HCT116 (cell line): ENCODE results near the gene HNRNPA2B1. TPM values are rescaled to one million over a fixed set of nuclear protein-coding genes. Genes with fewer than 3 reads are reported as not detected.

Experiments used
- ATAC-seq: fragments of 200-7000 bp; cut with Tn5 transposase; 2 replicates; pipeline ENCODE4 v1.9.1; 2020; ENCODE audit warnings: mild to moderate bottlenecking, moderate library complexity
- BruUV-seq: library from RNA; stranded (reverse); fragments of 400-500 nt; replicated peaks from 2 replicates; lab custom pipeline; 2021; lab: Mats Ljungman, UMichigan
- CTCF ChIA-PET: fragments of 300-600 bp; sonication (Branson Sonifier 250); formaldehyde crosslinking; loops from one replicate; lab custom pipeline; 2021; ENCODE audit warnings: antibody characterized with exemption; lab: Charles Lee
- POLR2A ChIA-PET: fragments of 300-600, 350-600 bp; sonication (Branson Sonifier 250); formaldehyde crosslinking; loops from one replicate; lab custom pipeline; 2021; ENCODE audit warnings: antibody characterized with exemption; lab: Charles Lee
- RAD21 ChIA-PET, 2 experiments: fragments of 300-600 bp; sonication (Branson Sonifier 250); formaldehyde crosslinking; loops; one replicate each; lab custom pipeline; 2023; ENCODE audit warnings: low total read pairs in 2 of 2; ENCODE audit not compliant: uncharacterized antibody in 2 of 2, unreplicated experiment in 2 of 2, low non-redundant PET in 1 of 2; lab: Charles Lee
- DNase-seq: peaks from one replicate; pipeline ENCODE4 v3.0.0-alpha.2; 2010; ENCODE audit warnings: low read depth, low spot score
- H2AFZ ChIP-seq: fragments of 200-600 bp; shearing (Covaris generic), sonication (generic); 2 replicates; pipeline ENCODE4 v1.6.1; 2017; ENCODE audit warnings: low read depth, mixed run types, mixed read lengths, antibody characterized with exemption, low read length; ENCODE audit not compliant: poor library complexity, severe bottlenecking
- H3K27ac ChIP-seq: 2 replicates; pipeline ENCODE4 v1.5.1; 2012; ENCODE audit warnings: low read depth, low read length
- H3K27me3 ChIP-seq: fragments of 200-600 bp; sonication (generic); 2 replicates; pipeline ENCODE4 v1.6.1; 2016; ENCODE audit warnings: mixed run types, low read length, mixed read lengths; ENCODE audit not compliant: insufficient read depth
- H3K36me3 ChIP-seq, 2 experiments: fragments of 200-500 bp in 1 of 2; fragments of 200-600 bp in 1 of 2; sonication (Bioruptor generic) in 1 of 2; sonication (generic) in 1 of 2; 2 replicates each; pipeline versions ENCODE4 v1.5.1 to v1.6.1; 2014 to 2016; ENCODE audit warnings: low read length in 2 of 2, inconsistent platforms in 1 of 2, mixed read lengths in 1 of 2, mixed run types in 1 of 2; ENCODE audit not compliant: insufficient read depth in 2 of 2, control insufficient read depth in 1 of 2
- H3K4me1 ChIP-seq, 2 experiments: fragments of 200-600 bp in 1 of 2; sonication (generic) in 1 of 2; 2 replicates each; pipeline versions ENCODE4 v1.5.1 to v1.6.1; 2012 to 2017; ENCODE audit warnings: low read length in 2 of 2, inconsistent platforms in 1 of 2, mild to moderate bottlenecking in 1 of 2, mixed read lengths in 1 of 2, mixed run types in 1 of 2, moderate library complexity in 1 of 2; ENCODE audit not compliant: insufficient read depth in 2 of 2, control insufficient read depth in 1 of 2
- H3K4me2 ChIP-seq: fragments of 200-600 bp; sonication (generic); 2 replicates; pipeline ENCODE4 v1.6.1; 2017; ENCODE audit warnings: mixed run types, low read length, mixed read lengths
- H3K4me3 ChIP-seq, 2 experiments: fragments of 200-600 bp in 1 of 2; sonication (generic) in 1 of 2; replicated peaks in 1 of 2; 2 replicates each; pipeline ENCODE4 v1.5.1; 2011 to 2016; ENCODE audit warnings: low read length in 2 of 2, control low read depth in 1 of 2, low read depth in 1 of 2, mild to moderate bottlenecking in 1 of 2, mixed read lengths in 1 of 2, mixed run types in 1 of 2
- H3K79me2 ChIP-seq: fragments of 200-600 bp; sonication (generic); 2 replicates; pipeline ENCODE4 v1.6.1; 2017; ENCODE audit warnings: mild to moderate bottlenecking, mixed run types, low read length, moderate library complexity, mixed read lengths; ENCODE audit not compliant: insufficient read depth
- H3K9ac ChIP-seq: fragments of 200-600 bp; sonication (generic); 2 replicates; pipeline ENCODE4 v1.6.1; 2016; ENCODE audit warnings: low read length, mixed read lengths
- H3K9me2 ChIP-seq: fragments of 200-600 bp; sonication (generic), shearing (Covaris generic); 2 replicates; pipeline ENCODE4 v1.6.1; 2017; ENCODE audit warnings: mixed run types, mild to moderate bottlenecking, moderate library complexity; ENCODE audit not compliant: insufficient read depth
- H3K9me3 ChIP-seq, 2 experiments: fragments of 200-500 bp in 1 of 2; fragments of 200-600 bp in 1 of 2; sonication (Bioruptor generic) in 1 of 2; sonication (generic) in 1 of 2; 2 replicates each; pipeline ENCODE4 v1.6.1; 2014 to 2017; ENCODE audit warnings: low read length in 2 of 2, mixed read lengths in 2 of 2, inconsistent platforms in 1 of 2, low read depth in 1 of 2, mild to moderate bottlenecking in 1 of 2, mixed run types in 1 of 2, moderate library complexity in 1 of 2; ENCODE audit not compliant: control insufficient read depth in 1 of 2, insufficient read depth in 1 of 2
- H4K20me1 ChIP-seq: fragments of 200-600 bp; sonication (generic), shearing (Covaris generic); 2 replicates; pipeline ENCODE4 v1.6.1; 2017; ENCODE audit warnings: mixed run types, mild to moderate bottlenecking, moderate library complexity; ENCODE audit not compliant: insufficient read depth
- CBX3 ChIP-seq: IDR thresholded peaks from 2 replicates; pipeline ENCODE4 v1.6.1; 2012; ENCODE audit warnings: low read depth
- EGR1 ChIP-seq: IDR thresholded peaks from 2 replicates; pipeline ENCODE4 v1.6.1; 2012; ENCODE audit warnings: low read depth
- ELF1 ChIP-seq: IDR thresholded peaks from 2 replicates; pipeline ENCODE4 v1.6.1; 2012; ENCODE audit warnings: low read depth, borderline replicate concordance
- EZH2 ChIP-seq: fragments of 200-600 bp; sonication (generic); IDR thresholded peaks from 2 replicates; pipeline ENCODE4 v1.6.1; 2017; ENCODE audit warnings: antibody characterized with exemption, mixed run types
- EZH2phosphoT487 ChIP-seq: fragments of 200-600 bp; IDR thresholded peaks from 2 replicates; pipeline ENCODE4 v1.6.1; 2018; ENCODE audit warnings: antibody characterized with exemption, borderline replicate concordance
- FOSL1 ChIP-seq: IDR thresholded peaks from 2 replicates; pipeline ENCODE4 v1.6.1; 2012; ENCODE audit warnings: low read depth
- JUND ChIP-seq: IDR thresholded peaks from 2 replicates; pipeline ENCODE4 v1.6.1; 2012
- RAD21 ChIP-seq: IDR thresholded peaks from 2 replicates; pipeline ENCODE4 v1.6.1; 2012; ENCODE audit warnings: low read depth, mild to moderate bottlenecking
- SIN3A ChIP-seq: IDR thresholded peaks from 2 replicates; pipeline ENCODE4 v1.6.1; 2012; ENCODE audit warnings: low read depth
- SP1 ChIP-seq: IDR thresholded peaks from 2 replicates; pipeline ENCODE4 v1.6.1; 2012; ENCODE audit warnings: low read depth
- SRF ChIP-seq: IDR thresholded peaks from 2 replicates; pipeline ENCODE4 v1.6.1; 2012; ENCODE audit warnings: low read depth
- YY1 ChIP-seq: IDR thresholded peaks from 2 replicates; pipeline ENCODE4 v1.6.1; 2011; ENCODE audit warnings: low read length, low read depth, moderate library complexity, mild to moderate bottlenecking; ENCODE audit not compliant: insufficient replicate concordance; ENCODE audit errors: extremely low read depth
- ZFX ChIP-seq: fragments of 450-650 bp; IDR thresholded peaks from 2 replicates; pipeline ENCODE4 v1.6.1; 2017
- ZNF274 ChIP-seq: fragments of 200-500 bp; sonication (Bioruptor generic); IDR thresholded peaks from 2 replicates; pipeline ENCODE4 v1.6.1; 2014; ENCODE audit warnings: mild to moderate bottlenecking, low read depth, low read length, inconsistent platforms
- intact Hi-C: fragments of 100-400 bp; cut with micrococcal nuclease; formaldehyde crosslinking; loops from 2 replicates; pipeline ENCODE4 v1.10.0; 2022
- total RNA-seq: library from RNA; stranded (reverse); gene quantifications from one replicate; pipeline ENCODE4 v1.2.1, GENCODE V29; 2021; ENCODE audit not compliant: unreplicated experiment
- TF ChIP-seq, protein P1 (sequence below): IDR thresholded peaks from 2 replicates; pipeline ENCODE4 v1.6.1; 2012; ENCODE audit warnings: low read depth
- TF ChIP-seq, protein P2 (sequence below): IDR thresholded peaks from 2 replicates; pipeline ENCODE4 v1.6.1; 2012
- TF ChIP-seq, protein P3 (sequence below), 3 experiments: fragments of 200-600 bp in 1 of 3; sonication (generic) in 1 of 3; IDR thresholded peaks in 2 of 3; conservative IDR thresholded peaks in 1 of 3; 2 replicates each; pipeline ENCODE4 v1.5.1; 2012 to 2017; ENCODE audit warnings: low read depth in 2 of 3, low read length in 2 of 3, antibody characterized with exemption in 1 of 3, borderline replicate concordance in 1 of 3, control low read depth in 1 of 3, mild to moderate bottlenecking in 1 of 3, mixed read lengths in 1 of 3, mixed run types in 1 of 3, moderate library complexity in 1 of 3; ENCODE audit not compliant: insufficient read depth in 1 of 3
- TF ChIP-seq, protein P4 (sequence below): IDR thresholded peaks from 2 replicates; pipeline ENCODE4 v1.6.1; 2011; ENCODE audit warnings: mild to moderate bottlenecking, low read length, moderate library complexity; ENCODE audit not compliant: insufficient replicate concordance; ENCODE audit errors: extremely low read depth

The HNRNPA2B1 gene
- total RNA-seq, 1 experiment from 2014 or later, result 870 TPM

DNA sequence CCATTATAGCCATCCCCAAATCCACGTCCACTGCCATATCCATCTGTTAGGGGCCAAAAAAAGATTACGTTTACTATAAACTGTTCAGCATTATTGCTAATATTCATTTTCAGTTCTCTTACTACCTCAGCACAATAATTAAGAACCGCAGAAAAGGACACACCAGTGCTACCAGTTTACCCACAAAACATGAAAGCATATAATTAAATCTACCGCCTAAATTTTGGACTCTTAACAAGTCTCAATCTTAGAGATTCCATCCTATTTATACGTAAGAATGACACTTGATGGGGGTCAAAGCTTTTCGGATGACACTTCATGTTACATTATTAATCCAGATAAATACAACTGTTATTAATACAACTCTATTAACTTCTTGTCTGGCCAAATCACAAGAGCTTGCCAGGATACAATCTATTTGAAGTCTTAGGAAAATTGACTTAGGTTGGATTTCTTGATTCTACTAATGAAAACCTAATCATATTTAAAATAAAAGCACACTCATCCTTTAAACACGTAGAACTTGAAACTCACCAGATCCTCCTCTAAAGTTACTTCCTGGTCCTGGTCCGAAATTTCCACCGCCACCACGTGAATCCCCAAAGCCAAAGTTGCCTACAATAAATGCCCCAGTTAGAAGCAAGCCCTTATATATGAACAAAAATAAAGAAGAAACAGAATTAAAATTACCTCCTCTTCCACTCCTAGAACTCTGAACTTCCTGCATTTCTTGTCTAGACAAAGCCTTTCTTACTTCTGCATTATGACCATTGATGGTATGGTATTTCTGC lies 4.5 kb downstream of the HNRNPA2B1 start:
- no peak overlapping the region for H3K4me2 ChIP-seq
- no peak for DNase-seq
- H3K4me1 ChIP-seq, result peaks cover 0 to 17% of the 10 kb centered on the region in 2 experiments; a peak in 2 of 4 replicates
- CTCF ChIA-PET, result no interaction called here
- BruUV-seq, result no TSS peak
- POLR2A ChIA-PET, result interaction anchor here (1.1 to 1.3 kb wide), 3 partner anchors 8 to 113 kb away, joined by 3 to 11 read pairs (median 3); partner anchors contain the start of gene NFE2L3
- intact Hi-C loops, result no loop called here
- H2AFZ ChIP-seq, result no peak overlapping the region
- no peaks in the 10 kb centered on the region for H3K27me3 ChIP-seq
- TF ChIP-seq FOSL1 (no peak), SRF (no peak), ZNF274 (no peak), YY1 (no peak), EZH2phosphoT487 (no peak), ZFX (no peak), SP1 (no peak), EZH2 (no peak), JUND (no peak), SIN3A (no peak), EGR1 (no peak), CBX3 (no peak), ELF1 (no peak), RAD21 (no peak)
- TF ChIP-seq, protein P1, sequence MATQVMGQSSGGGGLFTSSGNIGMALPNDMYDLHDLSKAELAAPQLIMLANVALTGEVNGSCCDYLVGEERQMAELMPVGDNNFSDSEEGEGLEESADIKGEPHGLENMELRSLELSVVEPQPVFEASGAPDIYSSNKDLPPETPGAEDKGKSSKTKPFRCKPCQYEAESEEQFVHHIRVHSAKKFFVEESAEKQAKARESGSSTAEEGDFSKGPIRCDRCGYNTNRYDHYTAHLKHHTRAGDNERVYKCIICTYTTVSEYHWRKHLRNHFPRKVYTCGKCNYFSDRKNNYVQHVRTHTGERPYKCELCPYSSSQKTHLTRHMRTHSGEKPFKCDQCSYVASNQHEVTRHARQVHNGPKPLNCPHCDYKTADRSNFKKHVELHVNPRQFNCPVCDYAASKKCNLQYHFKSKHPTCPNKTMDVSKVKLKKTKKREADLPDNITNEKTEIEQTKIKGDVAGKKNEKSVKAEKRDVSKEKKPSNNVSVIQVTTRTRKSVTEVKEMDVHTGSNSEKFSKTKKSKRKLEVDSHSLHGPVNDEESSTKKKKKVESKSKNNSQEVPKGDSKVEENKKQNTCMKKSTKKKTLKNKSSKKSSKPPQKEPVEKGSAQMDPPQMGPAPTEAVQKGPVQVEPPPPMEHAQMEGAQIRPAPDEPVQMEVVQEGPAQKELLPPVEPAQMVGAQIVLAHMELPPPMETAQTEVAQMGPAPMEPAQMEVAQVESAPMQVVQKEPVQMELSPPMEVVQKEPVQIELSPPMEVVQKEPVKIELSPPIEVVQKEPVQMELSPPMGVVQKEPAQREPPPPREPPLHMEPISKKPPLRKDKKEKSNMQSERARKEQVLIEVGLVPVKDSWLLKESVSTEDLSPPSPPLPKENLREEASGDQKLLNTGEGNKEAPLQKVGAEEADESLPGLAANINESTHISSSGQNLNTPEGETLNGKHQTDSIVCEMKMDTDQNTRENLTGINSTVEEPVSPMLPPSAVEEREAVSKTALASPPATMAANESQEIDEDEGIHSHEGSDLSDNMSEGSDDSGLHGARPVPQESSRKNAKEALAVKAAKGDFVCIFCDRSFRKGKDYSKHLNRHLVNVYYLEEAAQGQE, result no peak
- TF ChIP-seq, protein P2, sequence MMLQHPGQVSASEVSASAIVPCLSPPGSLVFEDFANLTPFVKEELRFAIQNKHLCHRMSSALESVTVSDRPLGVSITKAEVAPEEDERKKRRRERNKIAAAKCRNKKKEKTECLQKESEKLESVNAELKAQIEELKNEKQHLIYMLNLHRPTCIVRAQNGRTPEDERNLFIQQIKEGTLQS, result no peak
- TF ChIP-seq, protein P3, sequence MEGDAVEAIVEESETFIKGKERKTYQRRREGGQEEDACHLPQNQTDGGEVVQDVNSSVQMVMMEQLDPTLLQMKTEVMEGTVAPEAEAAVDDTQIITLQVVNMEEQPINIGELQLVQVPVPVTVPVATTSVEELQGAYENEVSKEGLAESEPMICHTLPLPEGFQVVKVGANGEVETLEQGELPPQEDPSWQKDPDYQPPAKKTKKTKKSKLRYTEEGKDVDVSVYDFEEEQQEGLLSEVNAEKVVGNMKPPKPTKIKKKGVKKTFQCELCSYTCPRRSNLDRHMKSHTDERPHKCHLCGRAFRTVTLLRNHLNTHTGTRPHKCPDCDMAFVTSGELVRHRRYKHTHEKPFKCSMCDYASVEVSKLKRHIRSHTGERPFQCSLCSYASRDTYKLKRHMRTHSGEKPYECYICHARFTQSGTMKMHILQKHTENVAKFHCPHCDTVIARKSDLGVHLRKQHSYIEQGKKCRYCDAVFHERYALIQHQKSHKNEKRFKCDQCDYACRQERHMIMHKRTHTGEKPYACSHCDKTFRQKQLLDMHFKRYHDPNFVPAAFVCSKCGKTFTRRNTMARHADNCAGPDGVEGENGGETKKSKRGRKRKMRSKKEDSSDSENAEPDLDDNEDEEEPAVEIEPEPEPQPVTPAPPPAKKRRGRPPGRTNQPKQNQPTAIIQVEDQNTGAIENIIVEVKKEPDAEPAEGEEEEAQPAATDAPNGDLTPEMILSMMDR (IDR thresholded peaks at IDR 0.05 in 2 of 3, conservative IDR thresholded peaks at IDR 0.05 in 1 of 3; ENCODE audit: borderline replicate concordance in 1 of 3, insufficient read depth in 1 of 3, low read depth in 2 of 3, low read length in 2 of 3), result no peak
- TF ChIP-seq, protein P4, sequence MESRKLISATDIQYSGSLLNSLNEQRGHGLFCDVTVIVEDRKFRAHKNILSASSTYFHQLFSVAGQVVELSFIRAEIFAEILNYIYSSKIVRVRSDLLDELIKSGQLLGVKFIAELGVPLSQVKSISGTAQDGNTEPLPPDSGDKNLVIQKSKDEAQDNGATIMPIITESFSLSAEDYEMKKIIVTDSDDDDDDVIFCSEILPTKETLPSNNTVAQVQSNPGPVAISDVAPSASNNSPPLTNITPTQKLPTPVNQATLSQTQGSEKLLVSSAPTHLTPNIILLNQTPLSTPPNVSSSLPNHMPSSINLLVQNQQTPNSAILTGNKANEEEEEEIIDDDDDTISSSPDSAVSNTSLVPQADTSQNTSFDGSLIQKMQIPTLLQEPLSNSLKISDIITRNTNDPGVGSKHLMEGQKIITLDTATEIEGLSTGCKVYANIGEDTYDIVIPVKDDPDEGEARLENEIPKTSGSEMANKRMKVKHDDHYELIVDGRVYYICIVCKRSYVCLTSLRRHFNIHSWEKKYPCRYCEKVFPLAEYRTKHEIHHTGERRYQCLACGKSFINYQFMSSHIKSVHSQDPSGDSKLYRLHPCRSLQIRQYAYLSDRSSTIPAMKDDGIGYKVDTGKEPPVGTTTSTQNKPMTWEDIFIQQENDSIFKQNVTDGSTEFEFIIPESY, result no peak
- TF ChIP-seq, all 23 proteins: peak for 0
- H4K20me1 ChIP-seq, result peaks cover 83% of the 10 kb centered on the region
- no peak for ATAC-seq
- H3K4me3 ChIP-seq, result no peak overlapping the region
- no peak overlapping the region for H3K27ac ChIP-seq
- RAD21 ChIA-PET, result no interaction called here
- H3K9ac ChIP-seq, result no peak overlapping the region
- H3K9me3 ChIP-seq, result no peaks in the 10 kb centered on the region
- H3K9me2 ChIP-seq, result no peaks in the 10 kb centered on the region
- H3K79me2 ChIP-seq, result peaks cover 95% of the 10 kb centered on the region
- H3K36me3 ChIP-seq, result peaks cover 75 to 81% of the 10 kb centered on the region in 2 experiments
